ENCODE data around the gene LARGE2.

DNA sequence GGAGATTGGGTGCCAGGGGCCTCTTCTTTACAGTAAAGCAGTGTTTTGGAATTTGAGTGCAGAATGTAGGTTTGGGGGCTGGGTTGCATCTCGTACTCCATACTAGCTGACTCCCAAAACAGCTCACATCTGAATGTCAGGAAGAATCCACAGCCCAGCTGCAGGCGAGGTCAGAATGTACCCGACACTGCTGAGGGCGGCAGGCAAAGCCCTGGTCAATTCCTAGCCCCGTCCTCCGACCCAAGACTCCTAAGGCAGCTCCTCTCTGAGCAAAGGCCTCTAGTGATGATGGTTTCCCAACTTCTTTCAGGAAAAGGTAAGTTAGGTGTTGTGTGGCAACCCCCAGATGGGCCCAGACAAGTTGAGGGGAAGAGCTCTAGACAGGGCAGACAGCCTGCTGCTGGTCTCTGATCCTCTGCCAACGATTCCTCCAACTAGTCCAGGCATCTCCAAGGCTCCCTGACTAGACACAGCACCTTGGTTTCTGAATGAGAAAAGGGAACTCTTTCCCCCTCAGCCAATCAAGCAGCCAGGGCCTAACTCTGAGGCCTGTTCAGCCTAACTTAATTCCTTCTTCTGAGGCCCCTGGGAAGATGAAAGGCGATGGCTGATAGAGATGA is 8.6 kb downstream of the LARGE2 start:
- TF ChIP-seq, protein P1, sequence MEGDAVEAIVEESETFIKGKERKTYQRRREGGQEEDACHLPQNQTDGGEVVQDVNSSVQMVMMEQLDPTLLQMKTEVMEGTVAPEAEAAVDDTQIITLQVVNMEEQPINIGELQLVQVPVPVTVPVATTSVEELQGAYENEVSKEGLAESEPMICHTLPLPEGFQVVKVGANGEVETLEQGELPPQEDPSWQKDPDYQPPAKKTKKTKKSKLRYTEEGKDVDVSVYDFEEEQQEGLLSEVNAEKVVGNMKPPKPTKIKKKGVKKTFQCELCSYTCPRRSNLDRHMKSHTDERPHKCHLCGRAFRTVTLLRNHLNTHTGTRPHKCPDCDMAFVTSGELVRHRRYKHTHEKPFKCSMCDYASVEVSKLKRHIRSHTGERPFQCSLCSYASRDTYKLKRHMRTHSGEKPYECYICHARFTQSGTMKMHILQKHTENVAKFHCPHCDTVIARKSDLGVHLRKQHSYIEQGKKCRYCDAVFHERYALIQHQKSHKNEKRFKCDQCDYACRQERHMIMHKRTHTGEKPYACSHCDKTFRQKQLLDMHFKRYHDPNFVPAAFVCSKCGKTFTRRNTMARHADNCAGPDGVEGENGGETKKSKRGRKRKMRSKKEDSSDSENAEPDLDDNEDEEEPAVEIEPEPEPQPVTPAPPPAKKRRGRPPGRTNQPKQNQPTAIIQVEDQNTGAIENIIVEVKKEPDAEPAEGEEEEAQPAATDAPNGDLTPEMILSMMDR (conservative IDR thresholded peaks at IDR 0.05; ENCODE audit: low read depth, low read length), result no peak
- TF ChIP-seq EZH2 (IDR thresholded peaks at IDR 0.05; ENCODE audit: low read length, unreplicated experiment), result no peak
